ENCODE data around the gene CDK5RAP2. TPM values are rescaled to one million over a fixed set of nuclear protein-coding genes. Genes with fewer than 3 reads are reported as not detected.

The CDK5RAP2 gene
- total and polyA plus RNA-seq, 7 donors, result 10.6 to 57.8 (median 41.0) TPM

GRCh38 chr9:120350596-120350995, 229.4 kb downstream of the CDK5RAP2 start:
- H3K27me3 ChIP-seq, result no peaks in the 10 kb centered on the region
- H3K4me1 ChIP-seq, result no peaks in the 10 kb centered on the region
- 88 to 92% methylated on average over 4 of the region's 4 CpGs for WGBS, 2 donors
- intact Hi-C loops (cut with DNase I), result no loop called here
- H3K36me3 ChIP-seq, result no peaks in the 10 kb centered on the region
- no peak overlapping the region for H3K4me3 ChIP-seq
- H3K9me3 ChIP-seq, result no peaks in the 10 kb centered on the region
- no peak for TF ChIP-seq POLR2AphosphoS5 (IDR thresholded peaks at IDR 0.05)
- TF ChIP-seq EP300 (IDR thresholded peaks at IDR 0.05), result no peak
- no peak for TF ChIP-seq POLR2A (IDR thresholded peaks at IDR 0.05)
- TF ChIP-seq, protein P1, sequence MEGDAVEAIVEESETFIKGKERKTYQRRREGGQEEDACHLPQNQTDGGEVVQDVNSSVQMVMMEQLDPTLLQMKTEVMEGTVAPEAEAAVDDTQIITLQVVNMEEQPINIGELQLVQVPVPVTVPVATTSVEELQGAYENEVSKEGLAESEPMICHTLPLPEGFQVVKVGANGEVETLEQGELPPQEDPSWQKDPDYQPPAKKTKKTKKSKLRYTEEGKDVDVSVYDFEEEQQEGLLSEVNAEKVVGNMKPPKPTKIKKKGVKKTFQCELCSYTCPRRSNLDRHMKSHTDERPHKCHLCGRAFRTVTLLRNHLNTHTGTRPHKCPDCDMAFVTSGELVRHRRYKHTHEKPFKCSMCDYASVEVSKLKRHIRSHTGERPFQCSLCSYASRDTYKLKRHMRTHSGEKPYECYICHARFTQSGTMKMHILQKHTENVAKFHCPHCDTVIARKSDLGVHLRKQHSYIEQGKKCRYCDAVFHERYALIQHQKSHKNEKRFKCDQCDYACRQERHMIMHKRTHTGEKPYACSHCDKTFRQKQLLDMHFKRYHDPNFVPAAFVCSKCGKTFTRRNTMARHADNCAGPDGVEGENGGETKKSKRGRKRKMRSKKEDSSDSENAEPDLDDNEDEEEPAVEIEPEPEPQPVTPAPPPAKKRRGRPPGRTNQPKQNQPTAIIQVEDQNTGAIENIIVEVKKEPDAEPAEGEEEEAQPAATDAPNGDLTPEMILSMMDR (IDR thresholded peaks at IDR 0.05), result no peak
- H3K27ac ChIP-seq, result no peak overlapping the region
- no peak for DNase-seq

- Histone ChIP-seq H3K4me1 (no peaks in the 10 kb centered on the region), H3K27me3 (no peaks in the 10 kb centered on the region), H3K4me3 (no peak overlapping the region), H3K27ac (no peak overlapping the region), H3K9me3 (no peaks in the 10 kb centered on the region), H3K36me3 (no peaks in the 10 kb centered on the region)
- WGBS, 2 donors, result 27 to 44% methylated on average over 16 of the region's 16 CpGs
- TF ChIP-seq, protein P1 (IDR thresholded peaks at IDR 0.05), result peak in 2 of 4 experiments; percentile 27 to 34
- no peak for TF ChIP-seq POLR2AphosphoS5 (IDR thresholded peaks at IDR 0.05)
- intact Hi-C loops (cut with DNase I), result no loop called here
- DNase-seq, result no peak
Observed at GRCh38 chr9:120348951-120349429, 231.0 kb downstream of the CDK5RAP2 start.

- no peaks in the 10 kb centered on the region for H3K36me3 ChIP-seq
- H3K4me1 ChIP-seq, result no peaks in the 10 kb centered on the region
- intact Hi-C loops (cut with DNase I), result no loop called here
- H3K27me3 ChIP-seq, result no peaks in the 10 kb centered on the region
- no peak for DNase-seq
- no peaks in the 10 kb centered on the region for H3K9me3 ChIP-seq
- H3K4me3 ChIP-seq, result no peak overlapping the region
- 68 to 83% methylated on average over 2 of the region's 2 CpGs for WGBS, 2 donors
- H3K27ac ChIP-seq, result no peak overlapping the region
- TF ChIP-seq POLR2AphosphoS5 (IDR thresholded peaks at IDR 0.05), result no peak
- no peak for TF ChIP-seq POLR2A (IDR thresholded peaks at IDR 0.05)
- TF ChIP-seq, protein P1 (IDR thresholded peaks at IDR 0.05), result no peak
- no peak for TF ChIP-seq EP300 (IDR thresholded peaks at IDR 0.05)
Observed at GRCh38 chr9:120345379-120345778, 234.6 kb downstream of the CDK5RAP2 start.

DNA sequence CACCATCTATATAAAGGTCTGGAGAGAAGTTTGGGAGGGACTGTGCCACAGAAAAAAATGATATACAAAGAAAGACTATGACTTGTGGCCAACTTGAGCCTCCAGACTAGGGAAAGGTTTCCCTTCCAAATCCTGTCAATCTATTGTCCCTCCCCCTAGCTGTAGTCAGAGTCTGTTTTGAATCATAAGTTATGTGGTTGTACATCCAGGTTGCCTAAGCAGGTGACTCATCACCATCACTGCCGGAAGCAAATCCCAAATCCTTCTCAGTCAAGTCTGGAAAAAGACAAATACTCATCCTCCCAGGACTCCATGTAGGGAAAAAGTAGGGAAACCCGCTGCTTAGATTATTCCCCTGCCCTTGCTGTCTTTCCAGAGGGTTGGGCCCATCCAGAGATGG, 235.7 kb downstream of the CDK5RAP2 start:
- Histone ChIP-seq H3K4me3 (no peak overlapping the region), H3K27ac (no peak overlapping the region), H3K36me3 (no peaks in the 10 kb centered on the region), H3K9me3 (no peaks in the 10 kb centered on the region), H3K27me3 (no peaks in the 10 kb centered on the region), H3K4me1 (no peaks in the 10 kb centered on the region)
- no peak for DNase-seq
- TF ChIP-seq, protein P1 (IDR thresholded peaks at IDR 0.05), result no peak
- TF ChIP-seq POLR2AphosphoS5 (IDR thresholded peaks at IDR 0.05) (no peak), POLR2A (IDR thresholded peaks at IDR 0.05) (no peak), EP300 (IDR thresholded peaks at IDR 0.05) (no peak)
- 75 to 82% methylated on average over 2 of the region's 2 CpGs for WGBS, 2 donors
- intact Hi-C loops (cut with DNase I), result no loop called here

DNA sequence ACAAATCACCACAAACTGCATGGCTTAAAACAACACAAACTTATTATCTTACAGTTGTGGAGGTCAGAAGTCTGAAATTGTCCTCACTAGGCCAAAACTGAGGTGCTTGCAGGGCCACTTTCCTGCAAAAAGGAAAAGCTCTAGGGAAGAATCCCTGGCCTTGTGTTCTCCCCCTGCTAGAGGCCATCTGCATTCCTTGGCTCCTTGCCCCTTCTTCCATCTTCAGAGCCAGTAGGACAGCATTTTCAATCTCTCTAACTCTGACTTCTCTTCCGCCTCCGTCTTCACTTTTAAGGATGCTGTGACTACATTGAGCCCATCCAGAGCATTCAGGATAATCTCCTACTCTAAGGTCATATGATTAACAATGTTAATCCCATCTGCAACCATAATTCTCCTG, 236.6 kb downstream of the CDK5RAP2 start:
- no peaks in the 10 kb centered on the region for H3K9me3 ChIP-seq
- no peak overlapping the region for H3K27ac ChIP-seq
- no peak overlapping the region for H3K4me3 ChIP-seq
- no peaks in the 10 kb centered on the region for H3K4me1 ChIP-seq
- intact Hi-C loops (cut with DNase I), result no loop called here
- 92 to 97% methylated on average over 2 of the region's 2 CpGs for WGBS, 2 donors
- H3K27me3 ChIP-seq, result no peaks in the 10 kb centered on the region
- TF ChIP-seq POLR2AphosphoS5 (IDR thresholded peaks at IDR 0.05) (no peak), POLR2A (IDR thresholded peaks at IDR 0.05) (no peak), EP300 (IDR thresholded peaks at IDR 0.05) (no peak)
- TF ChIP-seq, protein P1 (IDR thresholded peaks at IDR 0.05), result no peak
- no peaks in the 10 kb centered on the region for H3K36me3 ChIP-seq
- no peak for DNase-seq

Measured in sigmoid colon (tissue), 7 donors.